Measurements from ENCODE around the gene DCK. TPM values are rescaled to one million over a fixed set of nuclear protein-coding genes. Genes with fewer than 3 reads are reported as not detected.

DCK gene
- total RNA-seq: 14.1 and 17.3 TPM in 2 replicates

GRCh38 chr4:70993181-70994068 lies at the start of gene DCK:
Gene DCK (plus strand): TSS chr4:70993649. CDS start chr4:70993836, 187 bp downstream.

Other genes with a start within 250 kb of the DCK start
- 82.6 and 94.5 TPM in 2 replicates for gene GRSF1, start 153.8 kb upstream of the DCK start, total RNA-seq
- gene MOB1B, start 91.3 kb upstream of the DCK start, total RNA-seq: 18.1 and 19.9 TPM in 2 replicates